Gastrocnemius medialis (tissue), 4 donors: ENCODE measurements around the gene HOXA9. TPM values are rescaled to one million over a fixed set of nuclear protein-coding genes. Genes with fewer than 3 reads are reported as not detected.

Source experiments
- ATAC-seq, 2 donors: fragments of 150-250 bp; one replicate each; pipeline ENCODE4 v1.9.1; 2016
- DNase-seq, 2 donors: peaks; one replicate each; pipeline ENCODE4 v3.0.0-alpha.2; 2019
- H3K27ac ChIP-seq, 4 donors: fragments of 200-600 bp; sonication (generic); 1 replicate in 1 of 4; 2 replicates in 3 of 4; pipeline ENCODE4 v1.5.1; 2016 to 2018; ENCODE audit warnings: mild to moderate bottlenecking in 2 of 4, moderate library complexity in 1 of 4
- H3K27me3 ChIP-seq, 3 donors: fragments of 200-600 bp; sonication (generic) in 2 of 3; 1 replicate in 1 of 3; 2 replicates in 2 of 3; pipeline versions ENCODE4 v1.5.1 to v1.6.0; 2016 to 2019; ENCODE audit warnings: mild to moderate bottlenecking in 1 of 3, moderate library complexity in 1 of 3
- H3K36me3 ChIP-seq, 2 donors: fragments of 200-600 bp; sonication (generic) in 1 of 2; one replicate each; pipeline ENCODE4 v1.5.1; 2017 to 2018
- H3K4me1 ChIP-seq, 2 donors: fragments of 200-600 bp; sonication (generic) in 1 of 2; one replicate each; pipeline ENCODE4 v1.5.1; 2016 to 2017; ENCODE audit warnings: mild to moderate bottlenecking in 2 of 2
- H3K4me3 ChIP-seq, 4 donors: fragments of 200-600 bp; sonication (generic) in 3 of 4; 1 replicate in 1 of 4; 2 replicates in 3 of 4; pipeline ENCODE4 v1.5.1; 2016 to 2019; ENCODE audit warnings: mild to moderate bottlenecking in 2 of 4
- H3K9me3 ChIP-seq, 3 donors: fragments of 200-600 bp; sonication (generic) in 2 of 3; 1 replicate in 1 of 3; 2 replicates in 2 of 3; pipeline ENCODE4 v1.5.1; 2016 to 2019
- CTCF ChIP-seq, 5 experiments: fragments of 450-650 bp in 3 of 5; fragments of 200-600 bp in 2 of 5; sonication (generic) in 2 of 5; IDR thresholded peaks in 4 of 5; conservative IDR thresholded peaks in 1 of 5; 1 replicate in 4 of 5; 2 replicates in 1 of 5; pipeline ENCODE4 v1.5.1; 2016 to 2019; ENCODE audit warnings: antibody characterized with exemption in 5 of 5, mild to moderate bottlenecking in 3 of 5, moderate library complexity in 3 of 5
- POLR2A ChIP-seq, 2 donors: fragments of 450-650 bp; IDR thresholded peaks; one replicate each; pipeline ENCODE4 v1.6.1; 2017; ENCODE audit warnings: antibody characterized with exemption in 2 of 2, mild to moderate bottlenecking in 2 of 2, moderate library complexity in 2 of 2
- in situ Hi-C, 4 donors: fragments of 200-750 bp; cut with MboI; loops; one replicate each; pipeline versions ENCODE4 v1.15.0 to v1.8.0; 2017; ENCODE audit warnings: low sequenced_read_pairs in 4 of 4
- intact Hi-C: fragments of 100-400 bp; cut with DNase I; formaldehyde crosslinking; loops from one replicate; pipeline ENCODE4 v1.15.1; 2023; ENCODE audit warnings: low total_unique reads
- total RNA-seq, 4 donors: library from RNA; depleted of rRNA; stranded (reverse); fragments of >200 nt; gene quantifications; one replicate each; pipeline versions ENCODE4 v1.1.0 to v1.2.3, GENCODE V29; 2016

Gene HOXA9
- total RNA-seq, 4 donors from 2014 or later: 18.9 to 30.3 (median 19.5) TPM

- H3K4me3 ChIP-seq: peak overlapping the region in 1 of 4 donors; percentile 63
- DNase-seq (peak in 1 of 2 donors; percentile 57), ATAC-seq (peak in 1 of 2 donors; percentile 3)
- in situ Hi-C loops: loop anchor here (10.0 to 25.0 kb wide), 8 partner anchors 475 to 1428 kb away; partner anchors contain the start of genes CREB5 (in 1 of the 4) and HIBADH (in 1 of the 4)
- intact Hi-C loops: loop anchor here (5.0 to 10.0 kb wide), 4 partner anchors 552 to 1435 kb away; partner anchors contain the start of genes CREB5 and TAX1BP1
- peaks cover 0 to 11% (median 6%) of the 10 kb centered on the region in 3 donors for H3K27me3 ChIP-seq
- H3K4me1 ChIP-seq: peaks cover 14 to 49% of the 10 kb centered on the region in 2 donors
- no peaks in the 10 kb centered on the region for H3K36me3 ChIP-seq
- H3K27ac ChIP-seq: peak overlapping the region; percentile 90 to 99 (median 95)
- TF ChIP-seq CTCF (IDR thresholded peaks at IDR 0.05 in 4 of 5, conservative IDR thresholded peaks at IDR 0.05 in 1 of 5) (no peak), POLR2A (IDR thresholded peaks at IDR 0.05) (no peak)
- no peaks in the 10 kb centered on the region for H3K9me3 ChIP-seq
Measured at GRCh38 chr7:27189997-27190748, 24.8 kb upstream of the HOXA9 start.

- peak overlapping the region; percentile 37 to 73 (median 52) for H3K4me3 ChIP-seq
- no peaks in the 10 kb centered on the region for H3K36me3 ChIP-seq
- peaks cover 0 to 7% (median 6%) of the 10 kb centered on the region in 3 donors for H3K27me3 ChIP-seq
- no peaks in the 10 kb centered on the region for H3K9me3 ChIP-seq
- ATAC-seq (peak; percentile 8), DNase-seq (peak in 1 of 2 donors; percentile 78)
- in situ Hi-C loops (loop anchor here in 3 of 4 donors (10.0 to 25.0 kb wide), 5 partner anchors 898 to 1427 kb away; partner anchors contain the start of gene CREB5 (in 1 of the 3)), intact Hi-C loops (loop anchor here (5.0 to 10.0 kb wide), 2 partner anchors 1223 to 1435 kb away; partner anchors contain the start of gene CREB5)
- H3K27ac ChIP-seq: peak overlapping the region; percentile 90 to 99 (median 95)
- TF ChIP-seq CTCF (IDR thresholded peaks at IDR 0.05 in 4 of 5, conservative IDR thresholded peaks at IDR 0.05 in 1 of 5) (no peak), POLR2A (IDR thresholded peaks at IDR 0.05) (peak; percentile 57 to 66)
- peaks cover 14 to 45% of the 10 kb centered on the region in 2 donors for H3K4me1 ChIP-seq
Measured at GRCh38 chr7:27189295-27189996, 24.1 kb upstream of the HOXA9 start.

GRCh38 chr7:27188386-27189294, 23.3 kb upstream of the HOXA9 start:
- intact Hi-C loops: loop anchor here (5.0 to 10.0 kb wide), 2 partner anchors 1224 to 1436 kb away; partner anchors contain the start of gene CREB5
- ATAC-seq: no peak
- Histone ChIP-seq H3K4me3 (peak overlapping the region; percentile 37 to 73 (median 52)), H3K27me3 (peaks cover 0 to 9% (median 6%) of the 10 kb centered on the region in 3 donors), H3K9me3 (no peaks in the 10 kb centered on the region), H3K27ac (peak overlapping the region; percentile 90 to 99 (median 95)), H3K4me1 (peaks cover 14 to 38% of the 10 kb centered on the region in 2 donors), H3K36me3 (no peaks in the 10 kb centered on the region)
- in situ Hi-C loops: loop anchor here in 3 of 4 donors (10.0 to 25.0 kb wide), 5 partner anchors 899 to 1426 kb away; partner anchors contain the start of gene CREB5 (in 1 of the 3)
- TF ChIP-seq CTCF (IDR thresholded peaks at IDR 0.05 in 4 of 5, conservative IDR thresholded peaks at IDR 0.05 in 1 of 5): no peak
- TF ChIP-seq POLR2A (IDR thresholded peaks at IDR 0.05): no peak
- DNase-seq: peak in 1 of 2 donors; percentile 57
